Measurements from ENCODE around the gene GNG3. TPM values are rescaled to one million over a fixed set of nuclear protein-coding genes. Genes with fewer than 3 reads are reported as not detected.

The GNG3 gene
- total RNA-seq, 1 donor from 2014 or later = not detected

GRCh38 chr11:62710001-62710345 is 2.5 kb downstream of the GNG3 start:
- ATAC-seq = no peak
- H3K4me3 ChIP-seq = peak overlapping the region; percentile 61
- peaks cover 47% of the 10 kb centered on the region for H3K36me3 ChIP-seq
- H3K4me1 ChIP-seq = peaks cover 44% of the 10 kb centered on the region
- no peak for TF ChIP-seq CTCF (IDR thresholded peaks at IDR 0.05)
- DNase-seq = no peak
- H3K27me3 ChIP-seq (ENCODE audit: low read depth) = no peaks in the 10 kb centered on the region
- H3K9me3 ChIP-seq = no peaks in the 10 kb centered on the region
- H3K27ac ChIP-seq = peak overlapping the region; percentile 95
- intact Hi-C loops (cut with DNase I) = no loop called here

- Histone ChIP-seq H3K4me3 (no peak overlapping the region), H3K4me1 (peaks cover 28% of the 10 kb centered on the region), H3K27ac (no peak overlapping the region), H3K36me3 (peaks cover 70% of the 10 kb centered on the region), H3K27me3 (ENCODE audit: low read depth) (no peaks in the 10 kb centered on the region), H3K9me3 (no peaks in the 10 kb centered on the region)
- DNase-seq (no peak), ATAC-seq (no peak)
- intact Hi-C loops (cut with DNase I) = no loop called here
- no peak for TF ChIP-seq CTCF (IDR thresholded peaks at IDR 0.05)
Measured at GRCh38 chr11:62712276-62712812, 4.9 kb downstream of the GNG3 start.

GRCh38 chr11:62712861-62713260 is 5.4 kb downstream of the GNG3 start:
- intact Hi-C loops (cut with DNase I) = no loop called here
- no peaks in the 10 kb centered on the region for H3K27me3 ChIP-seq (ENCODE audit: low read depth)
- H3K27ac ChIP-seq = peak overlapping the region; percentile 25
- DNase-seq (no peak), ATAC-seq (no peak)
- H3K9me3 ChIP-seq = no peaks in the 10 kb centered on the region
- peaks cover 76% of the 10 kb centered on the region for H3K36me3 ChIP-seq
- no peak overlapping the region for H3K4me3 ChIP-seq
- peaks cover 28% of the 10 kb centered on the region for H3K4me1 ChIP-seq
- no peak for TF ChIP-seq CTCF (IDR thresholded peaks at IDR 0.05)

GRCh38 chr11:62713343-62713742 is 5.9 kb downstream of the GNG3 start:
- Histone ChIP-seq H3K27me3 (ENCODE audit: low read depth) (no peaks in the 10 kb centered on the region), H3K27ac (peak overlapping the region; percentile 25), H3K4me1 (peaks cover 25% of the 10 kb centered on the region), H3K36me3 (peaks cover 80% of the 10 kb centered on the region), H3K4me3 (no peak overlapping the region), H3K9me3 (no peaks in the 10 kb centered on the region)
- intact Hi-C loops (cut with DNase I) = no loop called here
- no peak for TF ChIP-seq CTCF (IDR thresholded peaks at IDR 0.05)
- peak; percentile 25 to 47 for ATAC-seq
- DNase-seq = no peak

- Histone ChIP-seq H3K36me3 (peaks cover 100% of the 10 kb centered on the region), H3K4me1 (peaks cover 11% of the 10 kb centered on the region), H3K9me3 (no peaks in the 10 kb centered on the region), H3K4me3 (no peak overlapping the region), H3K27me3 (ENCODE audit: low read depth) (no peaks in the 10 kb centered on the region), H3K27ac (no peak overlapping the region)
- intact Hi-C loops (cut with DNase I) = no loop called here
- no peak for TF ChIP-seq CTCF (IDR thresholded peaks at IDR 0.05)
- DNase-seq (no peak), ATAC-seq (no peak)
Measured at GRCh38 chr11:62715150-62716130, 8.0 kb downstream of the GNG3 start.
